ENCODE measurements around the gene HRH3.

Gene HRH3

DNA sequence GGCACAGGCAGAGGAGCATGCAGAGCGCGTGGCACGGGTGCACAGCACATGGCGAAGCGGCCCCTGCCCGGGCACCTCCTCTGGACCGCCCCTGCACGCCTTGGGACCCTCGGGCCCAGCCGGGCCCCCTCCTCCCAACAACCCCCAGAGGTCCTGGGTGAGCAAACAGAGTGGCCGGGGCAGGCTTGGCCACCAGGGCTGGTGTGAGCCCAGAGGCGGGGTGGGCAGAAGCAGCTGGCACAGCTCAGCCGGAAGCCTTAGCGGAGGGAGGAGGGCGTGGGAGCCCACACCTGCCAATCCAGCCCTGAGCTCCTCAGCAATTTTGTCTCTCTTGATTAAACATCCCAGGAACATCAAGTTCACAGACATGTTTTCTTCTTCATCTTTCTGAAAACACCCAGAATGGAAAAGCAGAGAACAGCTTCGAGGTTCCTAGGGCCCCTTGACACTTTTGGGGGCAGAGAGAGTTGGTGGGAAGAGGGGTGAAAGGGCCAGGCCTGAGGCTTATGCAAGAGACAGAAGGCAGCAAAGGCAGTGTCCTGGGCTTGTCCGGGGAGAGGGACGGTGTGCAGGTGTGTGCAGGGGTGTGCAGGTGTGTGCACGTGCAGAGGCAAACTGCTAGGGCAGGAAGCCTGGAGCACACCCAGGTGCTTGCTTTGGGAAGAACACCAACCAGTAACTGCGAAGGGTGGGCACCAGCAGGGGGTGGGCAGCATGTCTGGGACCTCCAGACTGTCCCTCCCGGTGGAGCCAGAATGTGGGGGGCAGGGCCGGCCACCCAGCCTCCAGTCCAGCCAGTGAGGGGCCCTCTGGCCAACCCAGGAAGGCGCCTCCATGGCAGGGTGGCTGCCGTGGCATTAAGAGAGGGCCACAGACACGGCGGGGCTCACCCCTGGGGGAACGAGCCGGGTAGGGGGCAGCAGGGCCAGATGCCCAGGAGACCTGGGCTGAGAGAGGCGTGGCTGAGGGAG lies 4.8 kb downstream of the HRH3 start:
- no peak for DNase-seq

- DNase-seq = no peak
These were observed 6.0 kb downstream of the HRH3 start for GRCh38 chr20:62214067-62214466.

GRCh38 chr20:62212299-62212698 lies 7.8 kb downstream of the HRH3 start:
- DNase-seq = no peak

GRCh38 chr20:62211769-62212288 lies 8.2 kb downstream of the HRH3 start:
- DNase-seq = no peak

- no peak for DNase-seq
These were observed 8.9 kb downstream of the HRH3 start for GRCh38 chr20:62211216-62211615.

DNA sequence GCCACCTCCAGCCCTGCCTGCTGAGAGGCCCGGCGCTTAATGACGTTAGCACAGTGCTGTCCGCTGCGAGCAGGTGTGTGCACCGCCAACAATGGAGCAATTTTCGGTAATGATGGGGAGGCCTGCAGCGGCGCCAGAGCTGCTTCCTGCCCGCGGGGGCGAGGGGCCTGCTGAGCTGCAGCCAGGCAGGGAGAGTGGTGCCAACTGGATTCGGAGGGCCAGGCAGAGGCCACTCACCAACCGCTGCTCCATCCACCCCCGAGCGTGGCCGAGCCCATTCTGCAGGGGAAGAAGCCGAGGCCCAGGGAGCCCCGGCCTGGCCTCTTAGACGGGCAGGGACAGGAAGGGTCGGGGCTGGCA lies 9.6 kb downstream of the HRH3 start:
- no peak for DNase-seq

DNA sequence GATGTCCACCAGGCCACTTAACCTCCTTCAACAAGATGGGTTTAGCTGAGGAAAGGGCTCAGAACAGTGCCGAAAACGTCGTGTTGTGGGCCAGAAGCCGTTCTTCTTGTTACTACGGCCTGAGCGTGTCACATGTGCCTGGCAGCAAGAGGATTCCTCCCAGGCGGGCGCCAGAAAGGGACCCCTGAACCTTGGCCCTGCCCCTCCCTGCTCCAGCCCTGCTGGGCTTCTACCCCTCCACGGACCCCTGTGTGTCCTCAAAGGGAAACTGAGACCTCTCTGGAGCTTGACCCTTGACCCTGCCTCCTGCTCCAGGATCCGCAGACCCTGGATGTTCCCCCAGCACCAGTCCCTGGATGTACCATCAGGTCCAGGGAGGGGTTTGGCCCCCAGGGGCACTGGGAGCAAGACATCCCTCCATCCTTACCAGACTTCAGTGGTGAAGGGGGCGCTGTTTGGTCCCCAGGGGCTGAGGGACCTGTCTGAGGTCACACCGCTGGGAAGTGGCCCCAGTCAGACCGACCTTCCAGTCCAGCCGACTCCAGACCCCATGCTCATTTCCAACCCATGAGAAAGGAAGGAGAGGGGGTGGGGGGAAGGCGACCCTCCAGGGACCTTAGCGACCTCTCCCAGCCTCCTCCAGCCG lies 10.1 kb downstream of the HRH3 start:
- no peak for DNase-seq

GRCh38 chr20:62208795-62209755 lies 11.0 kb downstream of the HRH3 start:
- DNase-seq = no peak

- DNase-seq = no peak
These were observed 11.8 kb downstream of the HRH3 start for GRCh38 chr20:62208061-62208794.

DNA sequence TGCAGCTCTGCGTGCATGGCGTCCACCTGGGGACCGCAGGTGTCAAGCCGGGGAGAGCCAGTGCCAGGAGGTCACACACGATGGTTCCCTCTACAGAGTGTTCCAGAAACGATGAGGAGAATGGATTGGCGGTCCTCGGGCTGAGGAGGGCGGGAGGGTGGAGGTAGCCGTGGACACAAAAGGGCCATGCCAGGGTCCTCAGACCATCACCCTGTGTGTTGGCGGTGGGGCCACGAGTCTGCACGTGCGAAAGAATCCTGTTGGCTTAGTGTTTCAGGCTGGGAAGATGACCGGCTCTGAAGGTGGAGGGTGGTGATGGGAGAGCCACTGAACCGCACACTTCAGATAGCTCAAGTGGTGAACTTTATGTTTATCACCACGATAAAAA lies 13.7 kb downstream of the HRH3 start:
- DNase-seq = no peak

DNA sequence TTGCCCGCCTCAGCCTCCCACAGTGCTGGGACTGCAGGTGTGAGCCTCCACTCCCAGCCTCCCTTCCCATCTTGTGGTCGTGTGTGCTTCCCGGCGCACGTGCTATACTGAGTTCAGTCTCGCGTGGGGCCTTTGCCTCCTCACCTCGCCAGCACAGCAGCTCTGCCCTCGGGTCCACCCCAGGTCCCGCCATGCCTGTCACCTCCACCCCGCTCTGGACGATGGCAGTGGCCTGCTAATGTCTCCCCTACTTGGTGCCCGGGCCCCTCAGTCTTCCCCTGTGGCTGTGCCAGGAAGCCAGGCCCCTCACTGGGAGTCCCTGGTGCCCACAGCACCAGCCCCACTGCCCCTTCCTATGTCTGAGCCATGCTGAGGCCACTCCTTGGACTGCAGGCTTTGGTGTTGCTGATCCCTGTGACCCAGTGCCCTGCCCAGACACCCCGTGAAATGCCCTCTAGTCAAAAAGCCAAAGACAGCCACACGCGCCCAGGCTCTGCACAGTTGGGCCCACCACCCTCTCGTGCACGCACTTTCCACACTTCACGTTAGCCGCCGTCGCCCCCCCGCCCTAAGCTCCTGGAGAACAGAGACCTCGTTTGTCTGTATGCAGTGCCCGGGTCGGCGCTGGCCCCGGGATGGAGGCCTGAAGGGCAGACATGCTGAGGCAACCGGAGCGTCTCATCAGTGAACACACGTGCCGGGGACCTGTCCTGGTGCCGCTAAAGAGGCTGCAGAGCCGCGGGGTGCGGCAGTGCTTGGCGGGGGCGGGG lies 14.3 kb downstream of the HRH3 start:
- no peak for DNase-seq

DNA sequence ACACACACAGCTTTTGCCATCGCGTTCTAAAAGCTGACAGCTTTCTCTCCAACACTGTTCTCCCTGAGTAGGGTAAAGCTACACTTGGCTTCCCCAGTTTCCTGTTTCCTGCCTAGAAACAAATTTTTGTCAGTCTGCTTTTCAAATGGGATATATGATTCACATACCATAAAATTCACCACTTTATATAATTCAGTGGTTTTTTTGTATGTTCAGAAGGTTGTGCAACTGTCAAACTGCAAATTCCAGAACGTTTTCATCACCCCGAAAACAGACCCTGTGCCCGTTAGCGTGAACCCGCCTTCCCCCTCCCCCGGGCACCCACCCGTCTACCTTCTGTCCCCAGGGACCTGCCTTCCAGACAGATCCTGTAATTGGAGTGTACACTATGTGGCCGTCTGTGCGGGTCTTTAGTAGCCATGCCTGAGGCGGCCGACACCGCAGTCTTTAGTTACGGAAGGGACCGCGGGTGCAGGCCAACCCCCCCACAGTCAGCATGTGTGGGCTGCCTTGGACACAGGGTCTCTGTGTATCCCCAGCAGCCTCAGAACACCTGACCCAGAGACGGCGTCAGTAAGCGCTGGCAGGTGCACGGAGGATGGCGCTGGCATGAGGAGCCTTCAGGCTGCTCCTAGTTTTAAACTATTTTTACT lies 16.6 kb downstream of the HRH3 start:
- DNase-seq = no peak

GRCh38 chr20:62202676-62203377 lies 17.3 kb downstream of the HRH3 start:
- no peak for DNase-seq

GRCh38 chr20:62202083-62202395 lies 18.0 kb downstream of the HRH3 start:
- no peak for DNase-seq

- DNase-seq = no peak
These were observed 18.6 kb downstream of the HRH3 start for GRCh38 chr20:62201173-62202082.

- DNase-seq = no peak
These were observed 19.4 kb downstream of the HRH3 start for GRCh38 chr20:62200491-62201172.

- no peak for DNase-seq
These were observed 21.1 kb downstream of the HRH3 start for GRCh38 chr20:62198931-62199330.

GRCh38 chr20:62198496-62198895 lies 21.6 kb downstream of the HRH3 start:
- DNase-seq = no peak

GRCh38 chr20:62197801-62198200 lies 22.3 kb downstream of the HRH3 start:
- DNase-seq = no peak
